Common myeloid progenitor, CD34-positive (primary cell): ENCODE measurements around the gene CDKN1A. TPM values are rescaled to one million over a fixed set of nuclear protein-coding genes. Genes with fewer than 3 reads are reported as not detected.

ENCODE experiments used
- CTCF ChIA-PET: fragments of 350-600 bp; sonication (Branson Sonifier 250); formaldehyde crosslinking; loops from one replicate; lab custom pipeline; 2021; ENCODE audit warnings: antibody characterized with exemption; lab: Charles Lee
- POLR2A ChIA-PET: fragments of 350-600 bp; sonication (Branson Sonifier 250); formaldehyde crosslinking; loops from one replicate; lab custom pipeline; 2021; ENCODE audit warnings: antibody characterized with exemption; lab: Charles Lee
- DNase-seq, 3 donors: peaks; one replicate each; pipeline versions ENCODE4 v3.0.0 to v3.0.0-alpha.2; 2013
- H3K27ac ChIP-seq, 2 experiments: 1 replicate in 1 of 2; 2 replicates in 1 of 2; pipeline ENCODE4 v1.7.0; 2013; ENCODE audit warnings: inconsistent platforms in 2 of 2, low read length in 2 of 2, mild to moderate bottlenecking in 2 of 2, low read depth in 1 of 2, moderate library complexity in 1 of 2; ENCODE audit not compliant: severe bottlenecking in 2 of 2, insufficient read depth in 1 of 2, poor library complexity in 1 of 2
- H3K27me3 ChIP-seq, 5 experiments: replicated peaks in 2 of 5; 1 replicate in 3 of 5; 2 replicates in 2 of 5; pipeline versions ENCODE4 v1.6.1 to v1.7.0; 2013; ENCODE audit warnings: low read length in 4 of 5, mild to moderate bottlenecking in 2 of 5, moderate library complexity in 2 of 5, inconsistent platforms in 1 of 5; ENCODE audit not compliant: insufficient read depth in 5 of 5, control insufficient read depth in 4 of 5
- H3K36me3 ChIP-seq, 4 experiments: 1 replicate in 2 of 4; 2 replicates in 2 of 4; pipeline versions ENCODE4 v1.6.1 to v1.7.0; 2013; ENCODE audit warnings: low read length in 3 of 4, control low read depth in 1 of 4, mild to moderate bottlenecking in 1 of 4; ENCODE audit not compliant: control insufficient read depth in 4 of 4, insufficient read depth in 4 of 4
- H3K4me1 ChIP-seq, 4 experiments: 1 replicate in 3 of 4; 2 replicates in 1 of 4; pipeline versions ENCODE4 v1.6.1 to v1.7.1; 2013; ENCODE audit warnings: low read length in 3 of 4, mild to moderate bottlenecking in 3 of 4, control low read depth in 1 of 4, inconsistent platforms in 1 of 4, moderate library complexity in 1 of 4; ENCODE audit not compliant: control insufficient read depth in 4 of 4, insufficient read depth in 4 of 4; ENCODE audit errors: control extremely low read depth in 1 of 4
- H3K4me3 ChIP-seq, 7 experiments: 1 replicate in 4 of 7; 2 replicates in 3 of 7; pipeline versions ENCODE4 v1.5.1 to v1.7.0; 2013; ENCODE audit warnings: mild to moderate bottlenecking in 7 of 7, low read length in 6 of 7, moderate library complexity in 6 of 7, inconsistent platforms in 2 of 7, low read depth in 2 of 7, control low read depth in 1 of 7; ENCODE audit not compliant: insufficient read depth in 4 of 7, control insufficient read depth in 1 of 7; ENCODE audit errors: extremely low read depth in 1 of 7
- H3K9me3 ChIP-seq, 5 experiments: 1 replicate in 4 of 5; 2 replicates in 1 of 5; pipeline versions ENCODE4 v1.6.1 to v1.7.1; 2013; ENCODE audit warnings: low read length in 4 of 5, mild to moderate bottlenecking in 2 of 5, inconsistent platforms in 1 of 5, low read depth in 1 of 5, moderate library complexity in 1 of 5; ENCODE audit not compliant: control insufficient read depth in 4 of 5, insufficient read depth in 2 of 5; ENCODE audit errors: control extremely low read depth in 1 of 5
- WGBS: methylation state at CpG from one replicate; pipeline ENCODE4 v1.1.5; 2013; ENCODE audit not compliant: insufficient coverage; 5-methylcytosine and 5-hydroxymethylcytosine counted together
- polyA plus RNA-seq: library from polyadenylated mRNA; unstranded; fragments of 120-200 nt; gene quantifications from one replicate; pipeline ENCODE4 v1.2.1, GENCODE V29; 2013

CDKN1A gene
- 15.9 TPM for polyA plus RNA-seq

- under 1% methylated on average over 41 of the region's 63 CpGs for WGBS
- CTCF ChIA-PET = interaction anchor here (0.6 to 2.2 kb wide), 7 partner anchors 8 to 80 kb away, joined by 3 to 10 read pairs (median 4); no protein-coding TSS in a partner anchor
- H3K27me3 ChIP-seq = peaks cover 0 to 32% (median 0%) of the 10 kb centered on the region in 5 experiments
- H3K4me1 ChIP-seq = peaks cover 9 to 67% (median 44%) of the 10 kb centered on the region in 4 experiments
- POLR2A ChIA-PET = interaction anchor here (0.6 to 1.4 kb wide), 3 partner anchors 9 to 42 kb away, joined by 3 to 4 read pairs (median 3); no protein-coding TSS in a partner anchor
- H3K27ac ChIP-seq = peak within 1 kb of the TSS in 1 of 2 experiments; percentile 49
- peak within 1 kb of the TSS; percentile 23 to 87 (median 76) for H3K4me3 ChIP-seq
- H3K9me3 ChIP-seq = no peaks in the 10 kb centered on the region
- no peaks in the 10 kb centered on the region for H3K36me3 ChIP-seq
- peak; percentile 70 to 86 (median 84) for DNase-seq
Observed at GRCh38 chr6:36678488-36679042, at the start of gene CDKN1A. Gene CDKN1A (plus strand): TSS chr6:36678714. CDS start chr6:36684102, 5,388 bp downstream.

GRCh38 chr6:36629784-36630183, 48.7 kb upstream of the CDKN1A start:
- POLR2A ChIA-PET = no interaction called here
- CTCF ChIA-PET = interaction anchor here (1.4 to 1.9 kb wide), 3 partner anchors 11 to 124 kb away, joined by 3 to 6 read pairs (median 5); no protein-coding TSS in a partner anchor
- Histone ChIP-seq H3K4me3 (no peak overlapping the region), H3K36me3 (no peaks in the 10 kb centered on the region), H3K4me1 (peaks cover 0 to 37% (median 23%) of the 10 kb centered on the region in 4 experiments), H3K9me3 (no peaks in the 10 kb centered on the region), H3K27ac (no peak overlapping the region), H3K27me3 (no peaks in the 10 kb centered on the region)
- DNase-seq = no peak
- WGBS = 99% methylated on average over 9 of the region's 11 CpGs

GRCh38 chr6:36631326-36632011, 47.0 kb upstream of the CDKN1A start:
- Histone ChIP-seq H3K4me3 (no peak overlapping the region), H3K36me3 (no peaks in the 10 kb centered on the region), H3K27ac (no peak overlapping the region), H3K4me1 (peaks cover 0 to 34% (median 17%) of the 10 kb centered on the region in 4 experiments), H3K27me3 (no peaks in the 10 kb centered on the region), H3K9me3 (no peaks in the 10 kb centered on the region)
- 95% methylated on average over 9 of the region's 14 CpGs for WGBS
- CTCF ChIA-PET = interaction anchor here (1.2 to 2.1 kb wide), 4 partner anchors 8 to 14 kb away, joined by 3 to 6 read pairs (median 4); no protein-coding TSS in a partner anchor
- POLR2A ChIA-PET = interaction anchor here (0.5 to 0.6 kb wide), 2 partner anchors 13 to 54 kb away, joined by 3 read pairs; no protein-coding TSS in a partner anchor
- no peak for DNase-seq

- 100% methylated on average over 6 of the region's 6 CpGs for WGBS
- H3K4me3 ChIP-seq = no peak overlapping the region
- no peaks in the 10 kb centered on the region for H3K36me3 ChIP-seq
- no peaks in the 10 kb centered on the region for H3K27me3 ChIP-seq
- H3K9me3 ChIP-seq = no peaks in the 10 kb centered on the region
- ChIA-PET CTCF (interaction anchor here (0.6 to 2.1 kb wide), 2 partner anchors 9 to 12 kb away, joined by 3 to 4 read pairs; no protein-coding TSS in a partner anchor), POLR2A (no interaction called here)
- H3K27ac ChIP-seq = no peak overlapping the region
- H3K4me1 ChIP-seq = peaks cover 0 to 25% (median 15%) of the 10 kb centered on the region in 4 experiments
- no peak for DNase-seq
Observed at GRCh38 chr6:36633370-36633769, 45.1 kb upstream of the CDKN1A start.

DNA sequence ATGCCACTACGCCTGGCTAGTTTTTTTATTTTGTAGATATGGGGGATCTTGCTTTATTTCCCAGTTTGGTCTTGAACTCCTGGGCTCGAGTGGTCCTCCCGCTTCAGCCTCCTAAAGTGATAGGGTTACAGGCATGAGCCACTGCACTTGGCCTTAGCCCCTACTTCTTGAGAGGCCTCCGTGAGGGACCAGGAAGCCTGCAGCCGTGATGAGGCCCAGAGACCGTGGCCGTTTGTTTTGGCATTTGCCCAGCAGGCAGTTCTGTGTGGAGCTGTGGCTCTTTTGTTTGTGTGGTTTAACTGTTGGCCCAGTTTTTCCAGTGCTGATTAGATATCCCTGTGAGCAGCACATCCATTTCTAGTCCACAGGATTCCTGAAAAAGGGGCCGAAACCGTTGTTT, 44.6 kb upstream of the CDKN1A start:
- Histone ChIP-seq H3K4me1 (peaks cover 0 to 24% (median 13%) of the 10 kb centered on the region in 4 experiments), H3K4me3 (no peak overlapping the region), H3K27me3 (no peaks in the 10 kb centered on the region), H3K9me3 (no peaks in the 10 kb centered on the region), H3K36me3 (no peaks in the 10 kb centered on the region), H3K27ac (no peak overlapping the region)
- ChIA-PET CTCF (no interaction called here), POLR2A (no interaction called here)
- DNase-seq = peak in 1 of 3 donors; percentile 19
- 56% methylated on average over 4 of the region's 9 CpGs for WGBS

GRCh38 chr6:36634317-36635108, 44.0 kb upstream of the CDKN1A start:
- ChIA-PET CTCF (interaction anchor here (0.7 to 3.8 kb wide), 2 partner anchors 10 to 28 kb away, joined by 4 to 17 read pairs; no protein-coding TSS in a partner anchor), POLR2A (no interaction called here)
- H3K4me1 ChIP-seq = peaks cover 0 to 20% (median 10%) of the 10 kb centered on the region in 4 experiments
- no peaks in the 10 kb centered on the region for H3K36me3 ChIP-seq
- H3K27me3 ChIP-seq = no peaks in the 10 kb centered on the region
- peak in 1 of 3 donors; percentile 17 for DNase-seq
- no peak overlapping the region for H3K27ac ChIP-seq
- no peaks in the 10 kb centered on the region for H3K9me3 ChIP-seq
- no peak overlapping the region for H3K4me3 ChIP-seq
- 79% methylated on average over 11 of the region's 16 CpGs for WGBS
